ENCODE results near the gene EGFR. TPM values are rescaled to one million over a fixed set of nuclear protein-coding genes. Genes with fewer than 3 reads are reported as not detected.

Gene EGFR
- total and polyA plus RNA-seq, 9 donors: 13.0 to 54.6 (median 41.7) TPM

GRCh38 chr7:55055479-55055878, 36.7 kb downstream of the EGFR start:
- Histone ChIP-seq H3K36me3 (no peaks in the 10 kb centered on the region), H3K4me1 (ENCODE audit: insufficient read depth) (peaks cover 3% of the 10 kb centered on the region), H3K9me3 (no peaks in the 10 kb centered on the region), H3K4me3 (no peak overlapping the region), H3K27ac (no peak overlapping the region), H3K27me3 (no peaks in the 10 kb centered on the region)
- TF ChIP-seq CTCF (IDR thresholded peaks at IDR 0.05) (no peak), EP300 (IDR thresholded peaks at IDR 0.05) (no peak), POLR2A (IDR thresholded peaks at IDR 0.05) (no peak)
- no peak for DNase-seq
- intact Hi-C loops (cut with DNase I): no loop called here
- WGBS, 3 donors: 91 to 95% (median 93%) methylated on average over 7 of the region's 7 CpGs

- WGBS, 3 donors: 95 to 97% (median 97%) methylated on average over 1 of the region's 1 CpG
- Histone ChIP-seq H3K4me1 (ENCODE audit: insufficient read depth) (peaks cover 6% of the 10 kb centered on the region), H3K9me3 (no peaks in the 10 kb centered on the region), H3K27me3 (no peaks in the 10 kb centered on the region), H3K36me3 (no peaks in the 10 kb centered on the region), H3K4me3 (no peak overlapping the region), H3K27ac (no peak overlapping the region)
- intact Hi-C loops (cut with DNase I): no loop called here
- no peak for DNase-seq
- TF ChIP-seq EP300 (IDR thresholded peaks at IDR 0.05) (no peak), POLR2A (IDR thresholded peaks at IDR 0.05) (no peak), CTCF (IDR thresholded peaks at IDR 0.05) (no peak)
These were observed 37.3 kb downstream of the EGFR start for GRCh38 chr7:55056068-55056467.

GRCh38 chr7:55056577-55057480, 38.0 kb downstream of the EGFR start:
- Histone ChIP-seq H3K4me1 (ENCODE audit: insufficient read depth) (peaks cover 8% of the 10 kb centered on the region), H3K27me3 (no peaks in the 10 kb centered on the region), H3K9me3 (no peaks in the 10 kb centered on the region), H3K27ac (no peak overlapping the region), H3K4me3 (no peak overlapping the region), H3K36me3 (no peaks in the 10 kb centered on the region)
- intact Hi-C loops (cut with DNase I): no loop called here
- no peak for DNase-seq
- WGBS, 3 donors: 72 to 86% (median 82%) methylated on average over 15 of the region's 15 CpGs
- no peak for TF ChIP-seq POLR2A (IDR thresholded peaks at IDR 0.05)
- TF ChIP-seq CTCF (IDR thresholded peaks at IDR 0.05): no peak
- TF ChIP-seq EP300 (IDR thresholded peaks at IDR 0.05): no peak

- H3K9me3 ChIP-seq: no peaks in the 10 kb centered on the region
- WGBS, 3 donors: 95 to 97% (median 96%) methylated on average over 10 of the region's 10 CpGs
- H3K36me3 ChIP-seq: no peaks in the 10 kb centered on the region
- TF ChIP-seq POLR2A (IDR thresholded peaks at IDR 0.05) (no peak), CTCF (IDR thresholded peaks at IDR 0.05) (no peak), EP300 (IDR thresholded peaks at IDR 0.05) (no peak)
- DNase-seq: no peak
- H3K27ac ChIP-seq: no peak overlapping the region
- no peaks in the 10 kb centered on the region for H3K27me3 ChIP-seq
- intact Hi-C loops (cut with DNase I): no loop called here
- H3K4me3 ChIP-seq: no peak overlapping the region
- H3K4me1 ChIP-seq (ENCODE audit: insufficient read depth): peaks cover 9% of the 10 kb centered on the region
These were observed 39.5 kb downstream of the EGFR start for GRCh38 chr7:55058314-55058713.
